Suprapubic skin (tissue), 3 donors: ENCODE results near the gene RNPS1.

Experiments
- CTCF ChIP-seq, 2 donors: fragments of 200-600 bp in 1 of 2; fragments of 450-650 bp in 1 of 2; sonication (generic) in 1 of 2; IDR thresholded peaks; one replicate each; pipeline ENCODE4 v1.5.1; 2016 to 2019; ENCODE audit warnings: antibody characterized with exemption in 2 of 2, mild to moderate bottlenecking in 1 of 2, moderate library complexity in 1 of 2
- POLR2A ChIP-seq, 2 donors: fragments of 450-650 bp; IDR thresholded peaks; one replicate each; pipeline ENCODE4 v1.6.1; 2017; ENCODE audit warnings: antibody characterized with exemption in 2 of 2, mild to moderate bottlenecking in 2 of 2, moderate library complexity in 2 of 2

- no peak for TF ChIP-seq CTCF (IDR thresholded peaks at IDR 0.05)
- no peak for TF ChIP-seq POLR2A (IDR thresholded peaks at IDR 0.05)
Measured at GRCh38 chr16:2317231-2318020, 49.5 kb upstream of the RNPS1 start.
